Nephron (organoid): ENCODE data around the gene ICOSLG.
"Not testable (repeated sequence)": the region's sequence is repeated elsewhere in the genome, so short reads cannot be mapped to it uniquely, and the experiment has no call there.

Experiments
- H3K27ac Mint-ChIP-seq, 3 experiments: 2 replicates each; pipeline ENCODE4 v1.8.0; 2020; ENCODE audit warnings: mixed read lengths in 3 of 3, mild to moderate bottlenecking in 2 of 3, moderate library complexity in 1 of 3
- H3K27me3 Mint-ChIP-seq: 2 replicates; pipeline ENCODE4 v1.8.0; 2021; ENCODE audit warnings: low read depth, mild to moderate bottlenecking, moderate library complexity, mixed read lengths
- H3K36me3 Mint-ChIP-seq: 2 replicates; pipeline ENCODE4 v1.8.0; 2020; ENCODE audit warnings: low read depth, mixed read lengths
- H3K4me1 Mint-ChIP-seq: 2 replicates; pipeline ENCODE4 v1.8.0; 2020; ENCODE audit warnings: mixed read lengths
- H3K4me3 Mint-ChIP-seq, 3 experiments: 2 replicates each; pipeline ENCODE4 v1.8.0; 2020; ENCODE audit warnings: mild to moderate bottlenecking in 3 of 3, mixed read lengths in 3 of 3, moderate library complexity in 2 of 3
- H3K9me3 Mint-ChIP-seq: 2 replicates; pipeline ENCODE4 v1.8.0; 2020; ENCODE audit warnings: mixed read lengths
- CTCF ChIP-seq, 3 experiments: fragments of 200-600 bp; sonication (generic); IDR thresholded peaks; one replicate each; pipeline ENCODE4 v1.5.0; 2021; ENCODE audit warnings: antibody characterized with exemption in 3 of 3; ENCODE audit not compliant: unreplicated experiment in 3 of 3

ICOSLG gene

GRCh38 chr21:44211574-44211973, 29.2 kb downstream of the ICOSLG start:
- not testable (repeated sequence) for H3K4me3 Mint-ChIP-seq, H3K27ac Mint-ChIP-seq, H3K27me3 Mint-ChIP-seq, H3K9me3 Mint-ChIP-seq, H3K36me3 Mint-ChIP-seq, H3K4me1 Mint-ChIP-seq

- H3K9me3 Mint-ChIP-seq, H3K4me3 Mint-ChIP-seq, H3K36me3 Mint-ChIP-seq, H3K27ac Mint-ChIP-seq, H3K27me3 Mint-ChIP-seq, H3K4me1 Mint-ChIP-seq: not testable (repeated sequence)
Observed at GRCh38 chr21:44207860-44208646, 32.7 kb downstream of the ICOSLG start.

- H3K27ac Mint-ChIP-seq, H3K36me3 Mint-ChIP-seq: not testable (repeated sequence)
Observed at GRCh38 chr21:44206698-44207676, 33.8 kb downstream of the ICOSLG start.

GRCh38 chr21:44206187-44206586, 34.6 kb downstream of the ICOSLG start:
- H3K27me3 Mint-ChIP-seq, H3K36me3 Mint-ChIP-seq, H3K4me1 Mint-ChIP-seq, H3K27ac Mint-ChIP-seq, H3K4me3 Mint-ChIP-seq, H3K9me3 Mint-ChIP-seq: not testable (repeated sequence)

More at GRCh38 chr21:44206698-44207676, 33.8 kb downstream of the ICOSLG start:
- H3K4me3 Mint-ChIP-seq, H3K9me3 Mint-ChIP-seq, H3K27me3 Mint-ChIP-seq, H3K4me1 Mint-ChIP-seq: not testable (repeated sequence)

- not testable (repeated sequence) for H3K4me3 Mint-ChIP-seq, H3K4me1 Mint-ChIP-seq, H3K9me3 Mint-ChIP-seq, H3K36me3 Mint-ChIP-seq, H3K27ac Mint-ChIP-seq
- peaks cover 11% of the 10 kb centered on the region for H3K27me3 Mint-ChIP-seq
Observed at GRCh38 chr21:44202590-44203299, 38.0 kb downstream of the ICOSLG start.

- peaks cover 11% of the 10 kb centered on the region for H3K27me3 Mint-ChIP-seq
- H3K36me3 Mint-ChIP-seq, H3K9me3 Mint-ChIP-seq, H3K4me3 Mint-ChIP-seq, H3K27ac Mint-ChIP-seq, H3K4me1 Mint-ChIP-seq: not testable (repeated sequence)
Observed at GRCh38 chr21:44199997-44200396, 40.7 kb downstream of the ICOSLG start.

- Mint-ChIP-seq H3K36me3 (no peaks in the 10 kb centered on the region), H3K27me3 (peaks cover 11% of the 10 kb centered on the region), H3K4me3 (no peak overlapping the region), H3K4me1 (no peaks in the 10 kb centered on the region), H3K9me3 (no peaks in the 10 kb centered on the region), H3K27ac (no peak overlapping the region)
- TF ChIP-seq CTCF (IDR thresholded peaks at IDR 0.05; ENCODE audit: unreplicated experiment in 3 of 3): no peak
Observed at GRCh38 chr21:44199448-44199847, 41.3 kb downstream of the ICOSLG start.

- H3K36me3 Mint-ChIP-seq, H3K4me1 Mint-ChIP-seq, H3K27ac Mint-ChIP-seq, H3K4me3 Mint-ChIP-seq, H3K9me3 Mint-ChIP-seq: not testable (repeated sequence)
- H3K27me3 Mint-ChIP-seq: peaks cover 11% of the 10 kb centered on the region
Observed at GRCh38 chr21:44197156-44197516, 43.6 kb downstream of the ICOSLG start.

GRCh38 chr21:44196212-44197155, 44.3 kb downstream of the ICOSLG start:
- not testable (repeated sequence) for H3K36me3 Mint-ChIP-seq, H3K4me1 Mint-ChIP-seq, H3K27ac Mint-ChIP-seq, H3K9me3 Mint-ChIP-seq, H3K4me3 Mint-ChIP-seq
- peaks cover 11% of the 10 kb centered on the region for H3K27me3 Mint-ChIP-seq

- not testable (repeated sequence) for H3K4me3 Mint-ChIP-seq, H3K36me3 Mint-ChIP-seq, H3K9me3 Mint-ChIP-seq, H3K27ac Mint-ChIP-seq, H3K4me1 Mint-ChIP-seq, H3K27me3 Mint-ChIP-seq
Observed at GRCh38 chr21:44194888-44195287, 45.9 kb downstream of the ICOSLG start.

GRCh38 chr21:44194451-44194850, 46.3 kb downstream of the ICOSLG start:
- H3K4me3 Mint-ChIP-seq, H3K27ac Mint-ChIP-seq, H3K27me3 Mint-ChIP-seq, H3K4me1 Mint-ChIP-seq, H3K9me3 Mint-ChIP-seq, H3K36me3 Mint-ChIP-seq: not testable (repeated sequence)

GRCh38 chr21:44193108-44193507, 47.6 kb downstream of the ICOSLG start:
- H3K4me1 Mint-ChIP-seq, H3K4me3 Mint-ChIP-seq, H3K27ac Mint-ChIP-seq, H3K36me3 Mint-ChIP-seq, H3K9me3 Mint-ChIP-seq, H3K27me3 Mint-ChIP-seq: not testable (repeated sequence)
